Large intestine (tissue), 12 donors: ENCODE data around the gene IL15. TPM values are rescaled to one million over a fixed set of nuclear protein-coding genes. Genes with fewer than 3 reads are reported as not detected.
"Not testable (repeated sequence)": the region's sequence is repeated elsewhere in the genome, so short reads cannot be mapped to it uniquely, and the experiment has no call there.

ENCODE experiments used
- DNase-seq, 2 donors: peaks; one replicate each; pipeline versions ENCODE4 v3.0.0 to v3.0.0-alpha.2; 2013
- H3K27ac ChIP-seq: one replicate; pipeline ENCODE4 v1.5.1; 2013; ENCODE audit warnings: low read length
- H3K27me3 ChIP-seq: 2 replicates; pipeline ENCODE4 v1.6.1; 2013; ENCODE audit warnings: low read length; ENCODE audit not compliant: control insufficient read depth, insufficient read depth
- H3K36me3 ChIP-seq: 2 replicates; pipeline ENCODE4 v1.6.1; 2013; ENCODE audit warnings: low read length; ENCODE audit not compliant: control insufficient read depth, insufficient read depth
- H3K4me1 ChIP-seq: one replicate; pipeline ENCODE4 v1.6.1; 2013; ENCODE audit warnings: low read length; ENCODE audit not compliant: control insufficient read depth, insufficient read depth
- H3K4me3 ChIP-seq: one replicate; pipeline ENCODE4 v1.5.1; 2013; ENCODE audit warnings: low read length
- H3K9me3 ChIP-seq: one replicate; pipeline ENCODE4 v1.6.1; 2013; ENCODE audit warnings: mild to moderate bottlenecking, low read depth, low read length, moderate library complexity; ENCODE audit not compliant: control insufficient read depth
- WGBS: methylation state at CpG from one replicate; pipeline ENCODE4 v1.1.5; 2013; ENCODE audit warnings: low lambda C conversion rate; ENCODE audit not compliant: insufficient coverage; 5-methylcytosine and 5-hydroxymethylcytosine counted together
- long read RNA-seq, 11 donors: transcript quantifications; one replicate each; lab custom pipeline, GENCODE V29; 2026
- polyA plus RNA-seq: library from polyadenylated mRNA; unstranded; fragments of 120-200 nt; gene quantifications from one replicate; pipeline ENCODE4 v1.2.1, GENCODE V29; 2013

Gene IL15, protein sequence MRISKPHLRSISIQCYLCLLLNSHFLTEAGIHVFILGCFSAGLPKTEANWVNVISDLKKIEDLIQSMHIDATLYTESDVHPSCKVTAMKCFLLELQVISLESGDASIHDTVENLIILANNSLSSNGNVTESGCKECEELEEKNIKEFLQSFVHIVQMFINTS
- 6.2 TPM for polyA plus RNA-seq
- long read RNA-seq, donor 1: 0 reads
- long read RNA-seq, donor 2, partial matches to known transcripts: 0 of 1 reads
- long read RNA-seq, donor 2, other reads (novel, unspliced or antisense): 0 of 1 reads
- long read RNA-seq, donor 3, partial matches to known transcripts: 0 of 1 reads
- long read RNA-seq, donor 3, other reads (novel, unspliced or antisense): 0 of 1 reads
- long read RNA-seq, donor 4: 0 reads
- long read RNA-seq, donor 5: 0 reads
- long read RNA-seq, donor 6, partial matches to known transcripts: 0 of 1 reads
- long read RNA-seq, donor 6, other reads (novel, unspliced or antisense): 0 of 1 reads
- long read RNA-seq, donor 7: 0 reads
- long read RNA-seq, donor 8: 0 reads
- long read RNA-seq, donor 9: 0 reads
- long read RNA-seq, donor 10, partial matches to known transcripts: 0 of 1 reads
- long read RNA-seq, donor 10, other reads (novel, unspliced or antisense): 0 of 1 reads
- long read RNA-seq, donor 11: 0 reads

DNA sequence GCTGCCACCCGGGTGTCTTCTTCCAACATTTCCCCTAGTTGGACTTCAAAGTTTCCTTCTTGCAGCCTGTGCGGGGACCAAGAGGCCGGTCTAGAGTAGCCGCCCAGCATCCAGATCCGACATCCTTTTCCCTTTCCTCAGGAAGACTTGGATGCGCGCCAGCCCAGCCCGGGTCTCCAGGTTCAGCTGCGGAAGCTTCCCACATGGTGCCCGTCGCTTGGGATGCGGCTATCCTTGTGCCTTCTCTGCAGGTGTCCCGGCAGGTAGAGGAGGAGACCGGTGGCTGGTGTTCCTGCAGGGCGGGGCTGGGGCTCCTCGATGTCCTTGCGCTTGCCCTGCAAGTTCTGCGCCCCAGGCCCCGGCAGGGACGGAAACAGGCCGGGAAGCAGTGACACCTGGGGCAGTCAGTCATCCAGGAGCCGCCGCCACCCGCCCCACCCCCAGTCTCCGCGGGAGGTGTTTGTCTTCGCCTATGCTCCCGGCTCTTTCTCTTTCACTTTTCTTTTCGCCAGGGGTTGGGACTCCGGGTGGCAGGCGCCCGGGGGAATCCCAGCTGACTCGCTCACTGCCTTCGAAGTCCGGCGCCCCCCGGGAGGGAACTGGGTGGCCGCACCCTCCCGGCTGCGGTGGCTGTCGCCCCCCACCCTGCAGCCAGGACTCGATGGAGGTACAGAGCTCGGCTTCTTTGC, at the start of gene IL15:
IL15 (plus strand) TSS at position 502 of the 689 bp plus-strand sequence. CDS start 82,882 bp downstream, outside the sequence.
- whole genome bisulfite sequencing: no CpG with 5 or more reads among the region's 43 CpGs

GRCh38 chr4:141587897-141588296, 48.5 kb upstream of the IL15 start:
- DNase-seq: no peak
- Histone ChIP-seq H3K4me1 (no peaks in the 10 kb centered on the region), H3K9me3 (no peaks in the 10 kb centered on the region), H3K27me3 (no peaks in the 10 kb centered on the region), H3K27ac (no peak overlapping the region), H3K4me3 (no peak overlapping the region), H3K36me3 (no peaks in the 10 kb centered on the region)
- WGBS: 100% methylated on average over 1 of the region's 1 CpG

More for the DNA sequence above, at the start of gene IL15:
- no peaks in the 10 kb centered on the region for H3K9me3 ChIP-seq
- H3K4me1 ChIP-seq: peaks cover 3% of the 10 kb centered on the region
- DNase-seq: peak; percentile 81 to 93
- no peaks in the 10 kb centered on the region for H3K36me3 ChIP-seq
- H3K27ac ChIP-seq: peak within 1 kb of the TSS; percentile 81
- H3K4me3 ChIP-seq: peak within 1 kb of the TSS; percentile 96
- H3K27me3 ChIP-seq: no peaks in the 10 kb centered on the region

GRCh38 chr4:141595531-141595930, 40.9 kb upstream of the IL15 start:
- H3K36me3 ChIP-seq: no peaks in the 10 kb centered on the region
- no peak overlapping the region for H3K27ac ChIP-seq
- no peak overlapping the region for H3K4me3 ChIP-seq
- no peaks in the 10 kb centered on the region for H3K9me3 ChIP-seq
- DNase-seq: no peak
- no peaks in the 10 kb centered on the region for H3K27me3 ChIP-seq
- H3K4me1 ChIP-seq: no peaks in the 10 kb centered on the region

DNA sequence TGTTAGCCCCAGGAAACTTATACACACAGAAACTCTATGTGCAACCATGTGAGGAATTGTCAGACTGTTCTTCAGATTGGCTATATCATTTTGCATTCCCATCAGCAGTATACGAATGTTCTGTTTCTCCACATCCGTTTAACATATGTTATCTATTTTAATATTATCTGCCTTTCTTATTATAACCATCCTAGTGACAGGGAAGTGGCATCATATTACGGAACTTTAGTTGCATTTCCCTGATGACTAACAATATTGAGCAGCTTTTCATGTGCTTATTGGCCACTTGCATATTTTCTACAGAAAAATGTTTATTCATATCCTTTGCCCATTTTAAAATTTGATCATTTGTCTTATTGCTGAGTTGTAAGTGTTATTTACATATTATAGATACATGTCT, 36.5 kb upstream of the IL15 start:
- Histone ChIP-seq H3K27ac (no peak overlapping the region), H3K36me3 (no peaks in the 10 kb centered on the region), H3K4me1 (no peaks in the 10 kb centered on the region), H3K9me3 (no peaks in the 10 kb centered on the region), H3K27me3 (no peaks in the 10 kb centered on the region), H3K4me3 (no peak overlapping the region)
- 88% methylated on average over 1 of the region's 3 CpGs for WGBS
- no peak for DNase-seq

- 100% methylated on average over 1 of the region's 11 CpGs for WGBS
- not testable (repeated sequence) for H3K27ac ChIP-seq, H3K27me3 ChIP-seq, DNase-seq, H3K9me3 ChIP-seq, H3K36me3 ChIP-seq, H3K4me1 ChIP-seq, H3K4me3 ChIP-seq
Observed at GRCh38 chr4:141604683-141605082, 31.7 kb upstream of the IL15 start.

- Histone ChIP-seq H3K36me3 (no peaks in the 10 kb centered on the region), H3K27ac (no peak overlapping the region), H3K27me3 (no peaks in the 10 kb centered on the region), H3K9me3 (peaks cover 6% of the 10 kb centered on the region), H3K4me3 (no peak overlapping the region), H3K4me1 (no peaks in the 10 kb centered on the region)
- no peak for DNase-seq
- no CpG with 5 or more reads among the region's 18 CpGs for WGBS
Observed at GRCh38 chr4:141605425-141605856, 30.9 kb upstream of the IL15 start.

DNA sequence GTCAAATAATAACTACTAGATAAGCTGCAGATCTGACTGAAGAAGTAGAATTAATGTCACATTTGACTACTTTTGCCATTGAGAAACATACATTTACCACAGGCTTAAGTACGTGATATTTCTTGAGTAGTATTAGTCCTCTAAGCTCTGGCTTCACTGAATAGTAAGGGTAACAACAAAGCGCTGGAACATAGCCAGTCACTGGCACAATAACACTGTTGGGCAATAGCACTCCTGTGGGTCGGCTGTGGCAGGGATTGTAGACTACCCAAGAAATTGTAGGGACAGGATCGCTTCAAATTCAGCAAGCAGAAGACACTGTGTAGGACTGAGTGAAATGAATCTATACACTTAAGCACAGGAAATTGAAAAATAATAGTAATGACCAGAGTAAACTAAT, 27.1 kb upstream of the IL15 start:
- Histone ChIP-seq H3K4me1 (no peaks in the 10 kb centered on the region), H3K36me3 (no peaks in the 10 kb centered on the region), H3K9me3 (peaks cover 6% of the 10 kb centered on the region), H3K4me3 (no peak overlapping the region), H3K27ac (no peak overlapping the region), H3K27me3 (no peaks in the 10 kb centered on the region)
- 83% methylated on average over 2 of the region's 4 CpGs for WGBS
- no peak for DNase-seq

DNA sequence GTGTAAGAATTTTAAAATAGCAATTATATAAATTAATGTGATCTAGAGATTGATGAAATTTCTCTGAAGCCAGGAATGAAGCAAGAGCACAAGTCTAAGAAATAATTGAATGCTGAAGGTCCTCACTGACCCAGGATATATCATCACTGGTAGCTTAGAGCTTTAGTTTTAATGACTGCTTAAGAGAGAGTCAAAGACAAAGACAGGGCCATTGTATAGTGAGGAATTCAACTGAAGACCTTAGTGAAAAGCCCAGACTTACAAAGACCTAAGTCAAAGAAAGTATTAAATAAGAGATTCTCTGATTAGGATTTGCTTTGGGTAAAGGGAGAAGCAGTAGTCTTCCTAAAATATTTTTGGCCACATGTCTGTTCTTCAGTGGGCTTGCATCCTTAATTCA, 26.0 kb upstream of the IL15 start:
- Histone ChIP-seq H3K4me1 (no peaks in the 10 kb centered on the region), H3K9me3 (peaks cover 7% of the 10 kb centered on the region), H3K27ac (no peak overlapping the region), H3K27me3 (no peaks in the 10 kb centered on the region), H3K4me3 (no peak overlapping the region), H3K36me3 (no peaks in the 10 kb centered on the region)
- DNase-seq: no peak

DNA sequence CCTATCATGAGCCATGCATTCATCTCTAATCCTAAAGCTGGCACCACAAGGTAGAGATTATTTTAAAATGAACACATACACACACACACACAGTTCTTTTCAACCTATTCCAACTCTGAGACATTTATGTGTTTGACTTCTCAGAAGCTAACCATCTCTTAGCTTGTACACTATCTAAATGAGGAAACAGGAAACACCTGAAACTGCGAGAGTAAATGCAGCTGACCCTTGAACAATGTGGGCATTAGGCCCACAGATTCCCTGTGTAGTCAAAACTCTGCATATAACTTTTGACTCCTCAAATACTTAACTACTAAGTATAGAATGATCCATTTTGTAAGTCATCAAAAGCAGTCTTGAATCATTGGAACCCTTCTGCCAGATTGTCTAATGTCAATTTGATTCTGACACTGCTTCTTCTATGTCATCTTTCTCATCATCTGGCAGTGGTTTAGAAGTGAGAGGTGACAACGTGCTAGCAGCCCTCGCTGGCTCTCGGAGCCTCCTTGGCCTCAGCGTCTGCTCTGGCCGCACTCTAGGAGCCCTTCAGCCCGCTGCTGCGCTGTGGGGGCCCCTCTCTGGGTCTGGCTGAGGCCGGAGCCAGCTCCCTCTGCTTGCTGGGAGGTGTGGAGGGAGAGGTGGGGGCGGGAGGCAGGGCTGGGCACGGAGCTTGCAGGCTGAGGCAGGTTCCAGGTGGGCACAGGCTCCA, 21.4 kb upstream of the IL15 start:
- Histone ChIP-seq H3K4me3 (no peak overlapping the region), H3K27ac (no peak overlapping the region), H3K36me3 (no peaks in the 10 kb centered on the region), H3K4me1 (no peaks in the 10 kb centered on the region), H3K27me3 (no peaks in the 10 kb centered on the region), H3K9me3 (peaks cover 5% of the 10 kb centered on the region)
- no peak for DNase-seq
- WGBS: no CpG with 5 or more reads among the region's 11 CpGs

DNA sequence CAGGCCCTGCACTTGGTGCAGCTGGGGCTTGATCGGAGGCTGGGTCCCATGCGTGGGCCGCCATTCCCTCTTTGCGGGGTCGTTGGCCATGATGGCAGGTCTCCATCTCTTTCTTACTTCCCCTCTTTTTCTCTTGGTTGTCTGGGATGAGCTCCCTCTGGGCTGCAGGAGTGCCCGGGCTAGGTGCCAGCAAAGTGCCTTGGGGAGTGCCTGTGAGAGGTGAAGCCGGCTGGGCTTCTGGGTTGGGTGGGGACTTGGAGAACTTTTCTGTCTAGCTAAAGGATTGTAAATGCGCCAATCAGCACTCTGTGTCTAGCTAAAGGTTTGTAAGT, 20.8 kb upstream of the IL15 start:
- H3K4me3 ChIP-seq, H3K36me3 ChIP-seq, H3K27me3 ChIP-seq, H3K4me1 ChIP-seq, DNase-seq, H3K9me3 ChIP-seq, H3K27ac ChIP-seq: not testable (repeated sequence)
- WGBS: no CpG with 5 or more reads among the region's 8 CpGs
